ENCODE results near the gene CDKAL1.

CDKAL1 gene

DNA sequence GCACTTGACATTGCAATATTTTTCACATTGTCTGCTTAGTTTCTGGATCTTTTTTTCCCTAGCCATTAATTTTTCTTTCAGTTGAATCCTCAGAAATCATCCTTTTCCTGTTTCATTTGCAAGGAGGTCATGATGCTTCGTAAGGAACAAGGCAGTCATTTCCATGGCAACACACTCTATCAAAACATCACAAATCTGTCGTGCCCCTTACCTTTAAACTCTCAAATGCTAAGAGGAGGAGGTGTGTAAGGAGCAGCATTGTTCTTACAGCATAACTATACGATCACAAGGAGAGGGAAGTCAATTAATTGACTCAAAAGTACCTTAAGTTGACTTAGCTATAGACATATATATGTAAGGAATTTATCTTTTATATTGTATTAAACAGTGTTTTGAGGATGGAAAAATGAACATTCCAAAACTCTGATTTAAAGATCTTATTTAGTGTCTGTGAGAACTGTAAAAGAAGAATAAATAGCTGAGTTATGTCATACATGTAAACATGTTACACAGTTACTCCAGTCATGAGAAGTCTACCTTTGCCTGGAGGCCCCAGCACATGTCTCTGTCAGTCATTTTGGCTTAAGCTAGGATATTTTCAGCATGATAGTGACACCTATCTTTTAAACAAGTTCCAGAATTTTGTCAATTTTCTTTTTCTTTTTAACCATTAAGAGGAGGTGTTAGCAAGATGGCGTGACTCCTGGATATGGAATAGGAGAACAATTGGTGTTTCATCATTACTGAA lies 41.6 kb downstream of the CDKAL1 start:
- no peak overlapping the region for H3K4me3 ChIP-seq (ENCODE audit: low read length)
- TF ChIP-seq, protein P1, sequence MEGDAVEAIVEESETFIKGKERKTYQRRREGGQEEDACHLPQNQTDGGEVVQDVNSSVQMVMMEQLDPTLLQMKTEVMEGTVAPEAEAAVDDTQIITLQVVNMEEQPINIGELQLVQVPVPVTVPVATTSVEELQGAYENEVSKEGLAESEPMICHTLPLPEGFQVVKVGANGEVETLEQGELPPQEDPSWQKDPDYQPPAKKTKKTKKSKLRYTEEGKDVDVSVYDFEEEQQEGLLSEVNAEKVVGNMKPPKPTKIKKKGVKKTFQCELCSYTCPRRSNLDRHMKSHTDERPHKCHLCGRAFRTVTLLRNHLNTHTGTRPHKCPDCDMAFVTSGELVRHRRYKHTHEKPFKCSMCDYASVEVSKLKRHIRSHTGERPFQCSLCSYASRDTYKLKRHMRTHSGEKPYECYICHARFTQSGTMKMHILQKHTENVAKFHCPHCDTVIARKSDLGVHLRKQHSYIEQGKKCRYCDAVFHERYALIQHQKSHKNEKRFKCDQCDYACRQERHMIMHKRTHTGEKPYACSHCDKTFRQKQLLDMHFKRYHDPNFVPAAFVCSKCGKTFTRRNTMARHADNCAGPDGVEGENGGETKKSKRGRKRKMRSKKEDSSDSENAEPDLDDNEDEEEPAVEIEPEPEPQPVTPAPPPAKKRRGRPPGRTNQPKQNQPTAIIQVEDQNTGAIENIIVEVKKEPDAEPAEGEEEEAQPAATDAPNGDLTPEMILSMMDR (conservative IDR thresholded peaks at IDR 0.05; ENCODE audit: low read depth, low read length): no peak
- no peak for DNase-seq (ENCODE audit: low read depth)

DNA sequence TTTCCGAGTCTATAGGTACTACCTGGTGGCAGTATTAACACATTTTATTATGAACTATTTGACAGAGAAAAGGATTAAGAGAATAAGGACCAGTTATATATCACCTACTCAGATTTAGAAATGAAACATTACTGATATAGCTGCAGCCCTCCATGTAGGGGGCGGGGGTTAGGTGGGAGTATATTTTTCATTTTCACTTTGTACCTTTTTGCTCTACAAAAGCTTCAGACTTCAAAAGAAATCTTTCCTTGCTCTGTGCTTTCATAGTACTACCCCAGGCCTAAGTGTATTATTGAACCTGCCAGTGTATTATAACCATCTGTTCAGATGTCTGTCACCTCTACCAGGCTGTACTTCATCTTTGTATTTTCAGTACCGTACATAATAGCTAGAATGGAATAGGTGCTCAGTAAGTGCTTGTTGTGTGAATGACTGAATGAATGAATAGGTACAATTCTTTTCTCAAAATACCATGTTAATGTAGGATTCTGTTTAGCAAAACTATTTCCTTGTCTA lies 43.0 kb downstream of the CDKAL1 start:
- H3K4me3 ChIP-seq (ENCODE audit: low read length): no peak overlapping the region
- no peak for DNase-seq (ENCODE audit: low read depth)
- TF ChIP-seq, protein P1 (conservative IDR thresholded peaks at IDR 0.05; ENCODE audit: low read depth, low read length): no peak

DNA sequence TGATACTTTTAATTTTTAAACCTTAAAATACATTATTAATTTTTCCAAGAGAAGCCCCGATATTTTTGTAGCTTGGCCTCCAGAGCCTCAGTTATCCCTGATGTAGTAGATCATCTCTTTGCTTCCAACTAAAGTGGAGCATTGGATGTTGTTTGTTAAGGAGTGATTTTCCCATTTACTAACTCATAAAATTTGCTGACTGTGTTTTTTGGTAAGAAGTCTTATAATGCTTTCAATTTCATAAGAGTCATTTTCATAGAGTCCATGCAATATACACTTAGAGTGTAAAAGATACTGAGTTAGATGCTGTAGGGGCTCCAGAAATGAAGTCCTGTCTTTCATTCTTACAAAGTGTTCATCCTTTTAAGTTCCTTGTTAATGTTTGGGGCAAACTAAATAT lies 46.8 kb downstream of the CDKAL1 start:
- DNase-seq (ENCODE audit: low read depth): no peak
- TF ChIP-seq, protein P1 (conservative IDR thresholded peaks at IDR 0.05; ENCODE audit: low read depth, low read length): no peak
- no peak overlapping the region for H3K4me3 ChIP-seq (ENCODE audit: low read length)

DNA sequence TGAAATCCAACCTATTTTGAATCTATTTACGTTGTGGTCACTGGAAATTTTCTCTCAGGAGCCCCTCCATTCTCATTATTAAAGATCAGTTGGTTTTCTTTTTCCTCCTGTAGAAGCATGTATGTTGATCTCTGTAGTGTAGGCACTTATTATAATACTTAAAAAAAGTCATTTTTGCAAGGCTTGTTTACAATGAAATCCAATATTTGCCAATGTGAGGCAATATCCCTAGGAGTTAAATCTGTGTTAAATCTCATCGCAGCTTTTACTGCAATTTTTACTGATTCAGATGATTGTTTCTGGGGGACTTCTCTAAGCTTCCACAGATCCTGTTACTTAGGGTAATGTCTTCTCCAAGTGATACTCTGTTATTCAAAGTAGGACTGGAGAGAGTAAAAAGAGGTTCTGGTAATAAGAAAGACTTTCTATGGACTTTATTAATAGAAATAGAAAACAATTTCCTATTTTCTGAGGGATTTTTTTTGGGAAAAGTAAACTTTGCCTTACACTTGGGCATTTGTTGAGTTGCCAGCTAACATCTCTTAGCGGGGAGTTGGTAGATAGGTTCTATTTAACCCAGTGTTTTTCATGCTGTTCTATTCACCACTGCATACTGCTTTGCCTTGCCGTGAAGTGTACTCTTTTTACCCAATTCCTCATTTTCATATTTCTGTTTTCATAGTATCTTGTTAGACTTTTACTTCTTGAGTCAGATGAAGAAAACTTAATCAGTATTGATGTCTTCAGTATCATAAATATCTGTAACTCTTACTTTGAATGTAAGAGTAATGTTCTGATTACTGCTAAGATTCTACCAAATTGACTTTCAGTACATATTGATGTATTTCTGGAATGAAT lies 48.6 kb downstream of the CDKAL1 start:
- no peak for DNase-seq (ENCODE audit: low read depth)
- TF ChIP-seq, protein P1 (conservative IDR thresholded peaks at IDR 0.05; ENCODE audit: low read depth, low read length): no peak
- H3K4me3 ChIP-seq (ENCODE audit: low read length): no peak overlapping the region

DNA sequence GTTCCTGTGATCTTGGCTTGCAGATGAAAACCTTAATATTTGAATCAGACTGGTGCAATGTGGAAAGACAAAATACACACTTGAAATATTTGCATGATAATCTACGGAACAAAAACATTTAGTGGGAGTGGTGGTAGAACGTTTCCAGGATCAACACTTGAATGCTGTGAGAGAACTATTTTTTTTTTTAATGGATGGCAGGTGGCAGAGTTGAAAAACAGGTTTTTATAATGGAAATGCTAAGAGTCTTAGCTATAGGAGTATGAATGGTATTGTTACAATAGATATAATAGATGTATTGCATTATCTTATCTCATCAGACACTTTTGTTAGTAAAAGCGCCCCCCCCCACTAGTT lies 49.2 kb downstream of the CDKAL1 start:
- DNase-seq (ENCODE audit: low read depth): no peak
- no peak overlapping the region for H3K4me3 ChIP-seq (ENCODE audit: low read length)
- TF ChIP-seq, protein P1 (conservative IDR thresholded peaks at IDR 0.05; ENCODE audit: low read depth, low read length): no peak

DNA sequence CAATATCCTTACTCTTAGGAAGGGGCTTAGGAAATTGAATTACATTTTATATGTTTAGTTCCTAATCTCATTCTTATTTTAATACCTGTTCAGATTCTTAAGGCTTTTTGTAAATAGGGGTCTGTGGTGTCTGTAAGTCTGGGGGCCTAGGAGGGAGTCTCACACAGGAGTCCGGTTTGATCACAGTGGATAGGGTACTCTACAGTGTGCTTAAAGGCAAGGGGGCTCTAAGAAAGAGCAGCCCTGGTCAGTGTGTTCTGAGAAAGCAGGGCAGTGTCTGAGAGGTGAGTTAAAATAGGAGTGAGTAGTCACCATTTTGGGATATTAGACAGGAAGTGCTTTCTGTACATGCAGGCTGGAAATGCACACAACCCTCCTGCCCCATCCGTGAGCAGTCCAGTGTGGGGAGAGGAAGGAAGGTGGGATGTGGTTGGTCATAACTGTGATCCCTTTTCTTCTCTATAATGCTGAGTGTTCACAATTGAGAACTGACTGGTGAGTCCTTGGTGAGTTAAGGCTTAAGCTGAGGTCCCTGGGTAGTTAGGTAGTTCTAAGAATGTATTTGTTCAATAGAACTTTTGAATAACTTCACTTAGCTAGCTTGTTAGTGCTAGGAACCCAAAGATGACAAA lies 50.0 kb downstream of the CDKAL1 start:
- DNase-seq (ENCODE audit: low read depth): no peak
- no peak overlapping the region for H3K4me3 ChIP-seq (ENCODE audit: low read length)
- TF ChIP-seq, protein P1 (conservative IDR thresholded peaks at IDR 0.05; ENCODE audit: low read depth, low read length): no peak
